Lung (tissue), 12 donors: ENCODE measurements around the gene PCBD1. TPM values are rescaled to one million over a fixed set of nuclear protein-coding genes. Genes with fewer than 3 reads are reported as not detected.

Source experiments
- ATAC-seq: fragments of 200-7000 bp; cut with Tn5 transposase; one replicate; pipeline ENCODE4 v1.9.1; 2020; ENCODE audit warnings: moderate number of reproducible peaks; ENCODE audit not compliant: insufficient read depth, low FRiP score
- DNase-seq, 3 donors: peaks; one replicate each; pipeline ENCODE4 v3.0.0-alpha.2; 2013 to 2017
- H3K27ac ChIP-seq, 2 donors: one replicate each; pipeline ENCODE4 v1.5.1; 2013; ENCODE audit warnings: mild to moderate bottlenecking in 2 of 2, moderate library complexity in 2 of 2, control low read depth in 1 of 2, inconsistent platforms in 1 of 2, low read depth in 1 of 2, low read length in 1 of 2
- H3K27me3 ChIP-seq, 3 donors: one replicate each; pipeline ENCODE4 v1.5.1; 2013; ENCODE audit warnings: low read length in 2 of 3; ENCODE audit not compliant: control insufficient read depth in 3 of 3, insufficient read depth in 3 of 3
- H3K36me3 ChIP-seq, 4 donors: one replicate each; pipeline ENCODE4 v1.5.1; 2013; ENCODE audit warnings: low read length in 4 of 4, mild to moderate bottlenecking in 1 of 4, moderate library complexity in 1 of 4; ENCODE audit not compliant: control insufficient read depth in 4 of 4, insufficient read depth in 4 of 4
- H3K4me1 ChIP-seq, 5 donors: one replicate each; pipeline ENCODE4 v1.5.1; 2013; ENCODE audit warnings: low read length in 5 of 5, mild to moderate bottlenecking in 2 of 5, moderate library complexity in 1 of 5; ENCODE audit not compliant: control insufficient read depth in 5 of 5, insufficient read depth in 5 of 5
- H3K4me3 ChIP-seq: one replicate; pipeline ENCODE4 v1.5.1; 2013; ENCODE audit warnings: mild to moderate bottlenecking, control low read depth, moderate library complexity
- H3K9ac ChIP-seq, 2 donors: one replicate each; pipeline ENCODE4 v1.5.1; 2013; ENCODE audit warnings: low read length in 2 of 2, control low read depth in 1 of 2; ENCODE audit not compliant: insufficient read depth in 1 of 2
- H3K9me3 ChIP-seq, 4 donors: one replicate each; pipeline ENCODE4 v1.5.1; 2013; ENCODE audit warnings: low read length in 3 of 4, mild to moderate bottlenecking in 1 of 4, moderate library complexity in 1 of 4; ENCODE audit not compliant: control insufficient read depth in 4 of 4, insufficient read depth in 3 of 4
- WGBS, 2 donors: extraction: QIAGEN DNeasy Blood & Tissue Kit; methylation state at CpG; one replicate each; pipeline ENCODE4 v1.1.7; 2013; 5-methylcytosine and 5-hydroxymethylcytosine counted together
- polyA plus RNA-seq, 2 donors: library from polyadenylated mRNA; stranded (reverse); fragments of 200-250 nt; gene quantifications; one replicate each; pipeline ENCODE4 v1.2.1, GENCODE V29; 2013
- total RNA-seq, 2 donors: library from RNA; depleted of rRNA in 1 of 2; stranded (reverse); fragments of >200 nt in 1 of 2; gene quantifications; one replicate each; pipeline ENCODE4 v1.2.1, GENCODE V29; 2014 to 2021
- TF ChIP-seq, protein P1 (sequence below): IDR thresholded peaks from 2 replicates; pipeline ENCODE4 v1.5.1; 2012; ENCODE audit warnings: mild to moderate bottlenecking; ENCODE audit errors: control extremely low read depth, extremely low read depth
- donor health status: control.
- donor health status: control.
- donor health status: Bipolar disorder and iron deficiency.
- donor health status: healthy.
- donor health status: DM: yes; HTN: yes; CAD: no.

The PCBD1 gene
- total and polyA plus RNA-seq, 4 donors: 62.5 to 152 (median 86.0) TPM

DNA sequence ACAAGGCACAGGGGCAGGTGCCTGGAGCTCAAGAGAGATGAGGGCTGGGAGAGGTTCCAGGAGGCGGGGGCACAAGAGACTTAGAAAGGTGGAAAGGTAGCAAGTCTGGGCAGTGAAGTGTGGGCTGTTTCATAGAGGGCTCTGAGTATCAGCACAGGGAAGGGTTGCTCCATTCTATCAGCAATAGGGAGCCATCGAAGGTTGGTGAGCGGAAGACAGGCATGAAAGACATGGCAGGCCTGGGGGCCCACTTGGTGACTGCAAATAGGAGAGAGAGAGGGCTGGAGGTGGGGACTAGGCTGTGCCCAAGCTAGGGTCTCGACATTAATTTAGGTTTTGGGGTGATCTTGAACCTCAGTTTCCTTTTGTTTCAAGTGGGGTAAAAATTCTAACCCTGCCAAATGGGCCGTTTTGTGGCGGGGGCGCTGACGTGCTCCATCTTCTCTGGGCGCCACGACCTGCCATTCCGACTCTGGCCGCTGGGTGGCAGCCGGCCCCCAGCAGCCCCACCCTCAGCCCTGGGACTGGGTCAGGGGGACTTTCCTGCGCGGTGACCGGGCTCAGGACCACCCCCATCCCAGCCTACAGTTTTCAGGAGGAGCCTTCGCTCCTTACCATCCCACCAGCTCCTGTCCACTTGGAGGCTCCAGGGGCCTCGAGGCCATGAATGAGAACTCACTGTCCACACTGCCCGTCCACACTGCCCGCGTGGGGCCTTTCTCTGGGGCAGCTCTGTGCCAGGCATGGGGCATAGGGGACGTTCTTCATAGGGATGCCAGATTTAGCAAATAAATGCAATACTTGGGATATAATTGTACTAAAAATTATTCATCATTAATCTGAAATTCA is 37.2 kb upstream of the PCBD1 start:
- TF ChIP-seq, protein P1, sequence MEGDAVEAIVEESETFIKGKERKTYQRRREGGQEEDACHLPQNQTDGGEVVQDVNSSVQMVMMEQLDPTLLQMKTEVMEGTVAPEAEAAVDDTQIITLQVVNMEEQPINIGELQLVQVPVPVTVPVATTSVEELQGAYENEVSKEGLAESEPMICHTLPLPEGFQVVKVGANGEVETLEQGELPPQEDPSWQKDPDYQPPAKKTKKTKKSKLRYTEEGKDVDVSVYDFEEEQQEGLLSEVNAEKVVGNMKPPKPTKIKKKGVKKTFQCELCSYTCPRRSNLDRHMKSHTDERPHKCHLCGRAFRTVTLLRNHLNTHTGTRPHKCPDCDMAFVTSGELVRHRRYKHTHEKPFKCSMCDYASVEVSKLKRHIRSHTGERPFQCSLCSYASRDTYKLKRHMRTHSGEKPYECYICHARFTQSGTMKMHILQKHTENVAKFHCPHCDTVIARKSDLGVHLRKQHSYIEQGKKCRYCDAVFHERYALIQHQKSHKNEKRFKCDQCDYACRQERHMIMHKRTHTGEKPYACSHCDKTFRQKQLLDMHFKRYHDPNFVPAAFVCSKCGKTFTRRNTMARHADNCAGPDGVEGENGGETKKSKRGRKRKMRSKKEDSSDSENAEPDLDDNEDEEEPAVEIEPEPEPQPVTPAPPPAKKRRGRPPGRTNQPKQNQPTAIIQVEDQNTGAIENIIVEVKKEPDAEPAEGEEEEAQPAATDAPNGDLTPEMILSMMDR: peak; percentile 77
- ATAC-seq: peak; percentile 61

GRCh38 chr10:70923696-70924095 is 35.3 kb upstream of the PCBD1 start:
- DNase-seq: no peak
- no peak overlapping the region for H3K4me3 ChIP-seq
- ATAC-seq: no peak
- no peaks in the 10 kb centered on the region for H3K36me3 ChIP-seq
- H3K4me1 ChIP-seq: no peaks in the 10 kb centered on the region
- H3K9ac ChIP-seq: no peak overlapping the region
- no peak overlapping the region for H3K27ac ChIP-seq
- peaks cover 0 to 3% (median 0%) of the 10 kb centered on the region in 3 donors for H3K27me3 ChIP-seq
- WGBS, 2 donors: 81 to 88% methylated on average over 8 of the region's 8 CpGs
- TF ChIP-seq, protein P1: no peak
- no peaks in the 10 kb centered on the region for H3K9me3 ChIP-seq

More for the DNA sequence above, 37.2 kb upstream of the PCBD1 start:
- H3K27ac ChIP-seq: no peak overlapping the region
- H3K27me3 ChIP-seq: peaks cover 0 to 3% (median 0%) of the 10 kb centered on the region in 3 donors
- WGBS, 2 donors: 29 to 31% methylated on average over 22 of the region's 22 CpGs
- DNase-seq: peak; percentile 43 to 55 (median 44)
- no peaks in the 10 kb centered on the region for H3K36me3 ChIP-seq
- H3K4me3 ChIP-seq: no peak overlapping the region
- H3K9ac ChIP-seq: no peak overlapping the region
- no peaks in the 10 kb centered on the region for H3K4me1 ChIP-seq
- H3K9me3 ChIP-seq: no peaks in the 10 kb centered on the region

- no peak for ATAC-seq
- 28 to 34% methylated on average over 1 of the region's 1 CpG for WGBS, 2 donors
- Histone ChIP-seq H3K27me3 (peaks cover 0 to 3% (median 0%) of the 10 kb centered on the region in 3 donors), H3K4me3 (no peak overlapping the region), H3K27ac (no peak overlapping the region), H3K36me3 (no peaks in the 10 kb centered on the region), H3K4me1 (no peaks in the 10 kb centered on the region), H3K9me3 (no peaks in the 10 kb centered on the region), H3K9ac (no peak overlapping the region)
- TF ChIP-seq, protein P1: no peak
- DNase-seq: no peak
Measured at GRCh38 chr10:70921285-70921684, 32.9 kb upstream of the PCBD1 start.
